Measurements from ENCODE around the gene SGPP2.

SGPP2 gene

DNA sequence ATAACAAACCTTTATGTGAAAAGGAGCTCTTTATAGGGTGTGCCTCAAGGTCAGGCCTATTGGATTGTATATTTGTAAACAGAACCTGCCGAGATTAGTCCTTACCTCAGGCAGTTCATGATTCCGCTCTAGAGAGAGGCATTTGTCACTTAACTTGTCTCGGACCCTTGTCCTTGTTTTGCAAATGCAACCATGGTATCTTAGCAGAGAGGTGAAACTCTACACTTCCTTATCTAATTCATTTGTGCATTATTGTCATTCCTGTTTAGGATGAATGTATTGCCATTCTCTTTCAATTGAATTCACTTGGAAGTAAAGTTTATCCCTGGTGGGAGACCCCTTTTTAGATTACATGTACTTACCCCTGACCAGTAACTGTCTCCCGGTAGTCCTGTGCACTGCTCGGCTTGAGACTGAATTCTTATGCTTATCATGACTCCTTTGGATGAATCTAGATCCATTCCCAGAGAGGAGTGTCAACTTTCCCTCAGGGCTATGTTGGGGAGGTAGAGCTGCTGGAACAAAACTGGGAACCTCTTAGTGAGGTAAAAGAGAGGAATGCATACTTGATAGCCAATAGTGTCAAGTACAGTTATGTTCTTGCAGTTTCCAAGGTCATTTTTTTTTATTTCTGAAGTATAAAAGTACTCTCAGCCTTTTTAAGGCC, 46.6 kb downstream of the SGPP2 start:
- DNase-seq (ENCODE audit: low read depth) = no peak

DNA sequence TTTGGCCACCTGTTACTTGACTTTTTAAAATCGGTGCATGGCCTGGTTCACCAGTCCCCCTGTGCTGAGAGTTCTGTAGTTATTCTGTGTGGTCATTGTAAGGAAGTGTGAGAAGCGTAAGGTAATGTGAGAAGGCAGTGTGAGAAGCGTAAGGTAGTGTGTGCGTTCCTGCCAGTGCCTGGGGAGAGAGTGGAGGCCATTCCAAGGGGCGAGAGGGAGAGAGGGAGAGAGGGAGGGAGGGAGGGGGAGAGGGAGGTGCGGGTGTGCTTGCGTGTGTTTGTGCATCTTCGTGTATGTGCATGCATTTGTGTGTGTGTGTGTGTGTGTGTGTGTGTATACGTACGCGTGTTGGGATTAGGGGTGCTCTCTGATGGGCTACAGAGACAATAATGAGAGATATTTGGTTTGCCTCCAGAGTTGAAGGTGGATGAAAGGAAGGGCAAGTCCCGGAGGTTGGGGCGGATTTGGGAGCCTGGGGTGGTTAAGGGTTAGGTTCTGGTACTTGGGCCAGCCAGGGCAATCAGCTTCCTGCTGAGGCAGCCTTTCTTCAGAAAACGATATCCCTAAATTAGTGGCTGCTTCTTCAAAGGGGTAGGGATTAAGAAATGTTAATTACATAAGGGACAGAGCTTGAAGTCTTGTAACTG, 53.7 kb downstream of the SGPP2 start:
- no peak for DNase-seq (ENCODE audit: low read depth)

DNA sequence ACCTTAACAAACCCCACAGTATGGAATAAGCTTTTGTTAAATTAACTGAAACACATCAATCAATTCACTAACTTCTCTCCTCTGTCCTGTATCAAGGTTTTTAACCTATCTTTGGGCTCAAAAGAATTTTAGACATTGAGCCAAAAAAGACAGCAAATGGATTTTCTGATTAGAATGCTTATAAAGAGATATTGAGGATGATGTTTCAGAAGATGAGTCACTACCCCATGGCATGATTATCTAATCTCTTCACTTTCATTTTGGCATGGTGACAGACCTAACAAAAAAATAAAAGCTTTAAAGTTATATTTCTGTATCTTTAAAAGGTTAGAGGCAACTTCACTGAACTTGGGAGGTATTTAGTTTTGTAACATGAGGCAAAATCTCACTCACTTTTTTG, 55.5 kb downstream of the SGPP2 start:
- no peak for DNase-seq (ENCODE audit: low read depth)

DNA sequence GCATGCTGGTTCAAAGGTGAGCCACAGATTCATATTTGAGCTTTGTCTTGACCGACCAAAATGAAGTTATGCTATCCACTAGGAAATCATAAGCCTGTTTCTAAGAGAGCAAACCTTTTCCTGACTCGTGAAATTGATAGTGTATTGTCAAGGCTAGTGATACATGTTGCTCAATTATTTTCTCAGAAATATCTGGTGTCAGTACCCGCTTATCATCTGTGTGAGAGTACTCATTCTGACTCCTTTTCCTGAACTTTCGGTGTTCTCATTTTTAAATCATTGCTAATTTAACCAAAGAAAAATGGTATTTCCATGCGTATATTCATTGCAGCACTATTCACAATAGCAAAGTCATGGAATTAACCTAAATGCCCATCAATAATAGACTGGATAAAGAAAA, 56.2 kb downstream of the SGPP2 start:
- DNase-seq (ENCODE audit: low read depth) = no peak

DNA sequence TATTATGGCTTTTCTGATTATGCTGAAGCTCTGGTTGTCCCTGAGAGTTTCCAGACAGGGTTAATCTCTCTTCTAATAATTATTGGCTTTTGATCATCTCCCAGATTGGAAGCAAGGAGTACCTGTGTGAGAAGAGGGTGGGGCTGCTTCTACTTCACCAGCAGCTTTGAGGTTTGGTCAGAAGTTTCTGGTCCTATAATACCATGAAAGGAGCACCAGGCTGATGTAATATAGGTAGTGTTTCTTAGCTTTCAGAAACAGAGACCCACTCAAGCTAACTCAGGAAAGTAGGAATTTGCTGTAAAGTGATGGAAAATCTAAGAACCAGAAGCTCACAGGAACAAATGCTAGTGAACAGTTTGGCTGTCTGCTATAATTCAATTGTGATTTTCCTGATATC, 57.6 kb downstream of the SGPP2 start:
- DNase-seq (ENCODE audit: low read depth) = no peak

DNA sequence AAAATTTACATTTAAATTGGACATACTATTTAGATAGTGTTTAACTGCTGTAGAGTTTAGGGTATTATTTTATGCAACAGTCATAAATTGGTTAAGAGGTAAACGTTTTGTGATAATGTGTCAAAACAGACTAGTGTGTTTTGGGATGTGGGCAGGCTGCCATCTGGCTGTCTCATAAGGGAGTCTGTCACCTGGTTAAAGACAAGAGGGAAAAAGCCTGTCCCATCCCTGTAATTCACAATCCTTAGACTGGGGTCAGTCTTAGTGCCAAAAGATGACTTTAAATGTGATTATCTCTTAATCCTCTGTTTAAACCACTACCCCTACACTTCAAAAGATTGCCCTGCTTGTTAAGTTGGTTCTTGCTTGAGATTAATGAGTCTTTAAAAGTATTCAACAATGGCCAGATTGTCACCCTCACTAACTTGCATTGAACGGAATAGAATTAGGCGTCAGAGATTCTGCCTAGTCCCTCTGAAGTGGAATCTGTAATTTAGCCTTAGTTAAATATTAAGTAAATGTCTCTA, 59.2 kb downstream of the SGPP2 start:
- DNase-seq (ENCODE audit: low read depth) = no peak

DNA sequence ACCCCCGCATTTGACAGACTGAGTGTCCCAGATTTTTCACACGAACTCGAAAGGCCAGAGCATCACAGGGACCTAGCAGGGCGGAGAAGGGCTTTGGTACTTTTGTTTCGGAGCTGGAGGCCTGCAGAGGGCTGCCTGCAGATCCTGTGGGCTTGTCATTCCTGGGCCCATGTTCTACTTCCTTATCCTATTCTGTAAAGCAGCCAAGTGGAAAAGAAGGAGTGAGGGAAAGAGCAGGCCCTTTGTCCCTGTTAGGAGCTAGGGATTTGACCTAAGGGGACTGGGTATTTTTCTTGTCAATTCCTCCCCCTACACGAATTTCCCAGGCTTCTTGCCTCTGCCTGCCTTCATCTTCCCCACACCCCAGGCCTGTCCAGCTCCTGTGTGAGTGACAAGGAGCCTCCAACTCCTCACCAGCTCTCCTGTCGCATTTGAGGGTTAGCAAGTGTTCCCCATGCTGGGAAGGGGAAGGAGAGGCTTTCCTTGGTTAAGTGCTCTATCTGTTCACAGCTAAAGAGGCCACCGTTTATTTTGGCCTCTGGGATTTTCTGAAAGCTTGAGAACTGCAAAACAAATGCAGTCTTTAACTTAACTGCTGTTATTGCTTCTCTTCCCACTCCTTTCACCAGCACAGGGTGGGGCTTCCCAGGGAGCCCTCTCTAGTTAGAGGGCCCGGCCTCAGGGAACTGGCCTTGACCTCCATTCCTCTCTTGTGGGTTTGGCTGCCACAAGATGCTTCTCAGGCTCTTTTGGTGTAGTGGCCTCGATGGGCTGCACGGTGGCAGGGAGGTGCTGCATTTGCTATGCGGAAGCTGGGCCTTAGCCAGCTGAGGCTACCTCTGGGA, 61.2 kb downstream of the SGPP2 start:
- no peak for DNase-seq (ENCODE audit: low read depth)

DNA sequence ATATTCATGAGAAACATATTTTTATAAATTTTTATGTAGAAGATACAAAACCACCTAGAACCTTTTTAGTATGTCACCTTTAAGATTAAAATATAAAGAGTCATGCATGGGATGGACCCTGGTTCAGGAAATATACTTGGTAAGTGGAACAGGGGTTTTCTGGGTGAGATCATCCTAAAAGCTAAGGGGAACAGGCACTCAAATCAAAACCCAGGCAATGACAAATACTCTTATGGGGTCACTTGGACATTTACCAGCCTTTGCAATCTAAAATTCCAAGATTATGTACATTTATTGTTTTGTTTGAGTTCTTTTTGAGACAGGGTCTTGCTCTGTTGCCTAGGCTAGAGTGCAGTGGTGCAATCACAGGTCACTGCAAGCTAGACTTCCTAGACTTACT, 65.8 kb downstream of the SGPP2 start:
- DNase-seq (ENCODE audit: low read depth) = no peak

DNA sequence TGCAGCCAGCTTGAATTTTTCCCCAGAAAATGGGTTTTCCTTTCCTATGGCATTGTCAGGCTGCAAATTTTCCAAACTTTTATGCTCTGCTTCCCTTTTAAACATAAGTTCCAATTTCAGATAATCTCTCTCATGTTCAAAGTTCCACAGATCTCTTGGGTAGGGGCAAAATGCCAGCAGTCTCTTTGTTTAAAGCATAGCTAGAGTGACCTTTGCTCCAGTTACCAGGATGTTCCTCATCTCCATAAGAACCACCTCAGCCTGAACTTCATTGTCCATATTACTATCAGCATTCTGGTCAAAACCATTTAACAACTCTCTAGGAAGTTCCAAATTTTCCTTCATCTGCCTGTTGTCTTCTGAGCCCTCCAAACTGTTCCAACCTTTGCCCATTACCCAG, 68.3 kb downstream of the SGPP2 start:
- no peak for DNase-seq (ENCODE audit: low read depth)

DNA sequence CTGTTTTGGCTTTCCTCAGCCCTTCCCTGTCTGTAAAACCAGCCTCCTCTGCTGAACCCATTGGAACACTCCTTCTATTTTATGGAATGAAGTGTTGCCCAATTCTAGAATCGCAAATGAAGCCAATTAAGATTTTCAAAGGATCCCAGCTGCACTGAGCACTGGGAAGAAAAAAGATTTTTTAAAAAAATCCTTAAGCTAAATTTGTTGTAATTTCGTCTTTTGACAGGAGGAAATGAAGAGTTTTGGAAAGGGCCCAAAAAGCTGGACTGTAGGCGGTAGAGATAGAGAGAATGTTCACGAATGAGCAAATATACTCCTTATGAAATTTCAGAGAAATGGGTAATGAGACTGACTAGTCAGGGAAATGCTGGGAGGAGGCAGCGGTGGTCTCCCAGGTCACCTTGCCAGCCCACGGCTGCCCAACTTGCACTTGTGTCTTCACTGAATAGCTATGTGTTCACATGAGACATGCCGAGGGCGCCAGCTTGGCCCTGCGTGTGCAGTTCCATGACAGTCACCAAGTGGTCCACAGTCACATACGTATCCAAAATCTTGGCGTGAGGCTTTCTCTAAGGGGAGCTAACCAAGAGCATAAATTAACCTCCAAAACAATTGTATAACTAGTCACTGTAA, 69.9 kb downstream of the SGPP2 start:
- DNase-seq (ENCODE audit: low read depth) = no peak

DNA sequence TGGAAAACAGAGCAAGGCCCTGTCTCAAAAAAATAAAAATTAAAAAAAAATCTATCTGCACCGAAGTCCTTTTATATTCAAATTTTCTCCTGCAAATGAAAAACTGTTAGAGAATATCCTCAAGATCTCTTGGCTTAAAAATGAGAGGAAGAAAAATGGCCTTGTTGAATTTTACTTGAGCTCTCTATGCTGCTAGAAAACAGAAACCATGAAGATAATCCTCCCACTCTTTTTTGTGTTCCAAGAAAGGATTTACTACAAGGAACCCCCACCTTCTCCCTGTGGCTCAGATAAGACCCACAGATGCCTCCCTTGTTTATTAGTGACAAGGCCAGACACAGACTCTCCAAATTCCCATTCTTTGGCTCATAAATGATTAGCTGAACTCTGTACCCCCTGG, 71.0 kb downstream of the SGPP2 start:
- DNase-seq (ENCODE audit: low read depth) = no peak

DNA sequence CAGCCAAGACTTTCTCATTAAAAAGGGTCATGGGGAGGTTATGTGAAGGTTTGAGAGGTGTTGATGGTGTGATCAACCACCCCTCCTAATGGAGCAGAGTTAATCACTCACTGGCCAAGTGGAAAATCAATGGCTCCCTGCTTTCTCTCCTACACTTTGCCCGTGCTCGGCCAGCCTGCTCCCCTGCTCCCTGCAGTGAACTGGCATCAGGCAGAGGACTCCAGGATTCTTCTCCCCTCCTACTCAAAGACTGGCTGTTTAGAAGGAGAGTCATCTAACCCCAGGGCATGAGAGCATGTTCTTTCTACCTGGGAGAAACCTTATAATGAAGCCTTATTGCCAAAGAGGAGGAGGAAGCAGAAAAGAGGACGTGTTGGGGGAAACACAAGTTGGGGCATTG, 74.9 kb downstream of the SGPP2 start:
- no peak for DNase-seq (ENCODE audit: low read depth)

DNA sequence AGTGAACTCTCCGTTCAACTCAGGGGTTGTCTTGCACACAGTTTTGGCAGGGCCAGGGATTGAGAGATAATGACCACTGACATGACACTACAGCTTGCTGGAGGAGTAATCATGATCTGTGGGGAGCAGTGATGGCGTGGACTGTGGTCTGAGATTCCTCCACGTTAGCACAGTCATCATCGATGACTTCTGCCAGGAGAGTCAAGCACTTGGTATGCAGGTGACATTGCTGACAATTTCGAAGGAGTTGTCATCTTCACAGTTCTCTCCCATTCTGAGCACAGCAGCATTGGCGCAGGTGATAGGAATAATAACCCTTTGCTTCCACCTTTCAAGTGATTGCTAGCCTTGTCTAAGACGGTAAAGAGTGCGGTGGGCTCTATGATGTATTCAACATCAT, 79.8 kb downstream of the SGPP2 start:
- no peak for DNase-seq (ENCODE audit: low read depth)

DNA sequence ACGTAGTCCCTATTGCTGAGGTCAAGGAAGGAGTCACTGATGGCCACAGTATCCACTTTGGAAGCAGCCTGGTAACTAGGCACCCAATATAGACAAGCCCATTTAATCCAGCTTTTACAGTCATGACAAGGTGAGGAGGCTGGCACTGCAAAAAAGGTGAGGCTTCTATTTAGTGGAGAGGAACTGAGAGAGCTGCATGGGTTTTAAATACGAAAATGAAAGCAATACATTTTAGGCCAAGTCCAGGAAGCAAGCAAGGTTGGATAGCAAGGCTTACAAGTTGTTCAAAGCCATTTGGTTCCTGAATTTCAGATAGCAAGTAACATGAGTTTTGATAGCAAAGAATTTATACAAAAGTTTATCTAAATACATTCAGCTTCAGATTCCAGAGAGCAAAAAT, 80.4 kb downstream of the SGPP2 start:
- DNase-seq (ENCODE audit: low read depth) = no peak

DNA sequence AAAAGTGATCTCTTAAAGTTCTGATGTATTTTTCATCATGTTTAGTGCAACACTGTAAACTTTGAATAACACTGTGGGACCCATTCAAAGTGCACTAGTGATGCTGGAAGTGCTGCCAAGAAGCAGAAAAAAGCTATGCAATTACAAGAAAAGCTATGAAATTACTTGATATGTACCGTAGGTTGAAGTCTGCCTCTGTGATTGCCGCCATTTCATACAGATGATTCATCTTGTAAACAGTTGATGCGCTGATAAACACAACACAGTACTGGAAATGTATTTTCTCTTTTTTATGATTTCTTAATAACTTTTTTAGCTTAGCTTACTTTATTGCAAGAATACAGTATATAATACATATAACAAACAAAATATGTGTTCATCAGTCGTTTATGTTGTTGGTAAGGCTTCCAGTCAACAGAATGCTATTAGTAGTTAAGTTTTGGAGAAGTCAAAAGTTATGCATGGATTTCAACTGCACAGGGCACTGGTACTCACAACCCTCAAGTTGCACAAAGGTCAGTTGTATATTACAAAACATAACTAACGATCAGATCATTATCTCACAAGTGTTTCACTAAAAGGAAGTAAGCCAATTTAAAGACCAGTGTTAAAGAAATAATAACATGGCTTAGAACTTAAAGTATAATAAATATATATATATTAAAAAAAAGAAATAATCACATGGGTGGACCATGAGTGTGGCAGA, 82.0 kb downstream of the SGPP2 start:
- DNase-seq (ENCODE audit: low read depth) = no peak

DNA sequence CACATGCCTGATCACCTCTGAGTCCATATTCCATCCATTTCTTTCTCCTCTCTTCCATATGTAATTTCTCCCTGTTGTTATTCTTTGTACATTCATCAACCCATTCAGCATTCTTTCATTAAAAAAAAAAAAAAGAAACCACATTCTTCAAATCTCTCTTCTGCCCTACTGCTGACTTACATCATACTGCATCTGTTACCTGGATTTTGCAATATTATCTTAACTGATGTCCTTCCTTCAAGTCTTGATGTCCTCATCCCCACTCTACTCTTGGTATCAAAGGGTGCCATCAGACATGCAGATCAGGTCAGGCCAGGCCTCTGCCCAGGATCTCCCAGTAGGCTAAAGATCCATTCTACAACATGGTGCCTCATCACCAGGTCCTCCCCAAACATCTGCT, 90.6 kb downstream of the SGPP2 start:
- no peak for DNase-seq (ENCODE audit: low read depth)

DNA sequence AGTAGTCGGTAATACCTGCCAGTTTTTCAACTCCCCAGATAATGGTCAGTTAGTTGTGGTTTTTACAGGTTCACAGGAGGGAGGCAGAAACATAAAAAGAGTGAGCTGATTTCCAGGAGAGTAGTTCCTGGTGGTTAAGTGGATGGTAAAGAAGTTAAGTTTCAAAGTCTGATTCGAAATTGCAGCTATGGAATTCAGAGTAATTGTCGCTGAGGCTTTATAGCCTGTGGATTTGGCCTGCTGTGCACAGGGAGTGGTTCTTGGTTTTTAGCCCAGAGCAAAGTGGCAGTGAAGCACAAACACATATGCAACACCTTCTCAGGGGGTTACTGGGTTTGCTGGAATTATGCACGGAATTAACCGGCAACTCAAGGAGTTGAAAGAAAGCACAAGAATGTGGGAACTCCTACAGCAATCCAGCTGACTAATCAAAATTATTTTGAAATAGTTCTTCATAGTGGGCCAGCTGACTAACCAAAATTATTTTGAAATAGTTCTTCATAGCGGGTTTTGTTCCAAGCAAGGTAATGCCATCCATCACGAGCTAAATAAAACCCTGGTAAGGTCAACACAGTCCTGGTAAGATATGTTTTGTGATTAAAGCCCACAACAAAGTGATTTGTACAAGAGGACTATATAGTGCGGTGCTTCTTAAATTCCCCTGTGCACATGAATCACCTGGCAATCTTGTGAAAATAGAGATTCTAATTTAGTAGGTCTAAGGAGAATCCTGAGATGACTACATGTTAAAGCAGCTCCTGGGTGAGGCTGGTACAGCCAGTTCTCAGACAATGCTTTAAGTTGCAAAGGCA, 94.4 kb downstream of the SGPP2 start:
- DNase-seq (ENCODE audit: low read depth) = no peak

DNA sequence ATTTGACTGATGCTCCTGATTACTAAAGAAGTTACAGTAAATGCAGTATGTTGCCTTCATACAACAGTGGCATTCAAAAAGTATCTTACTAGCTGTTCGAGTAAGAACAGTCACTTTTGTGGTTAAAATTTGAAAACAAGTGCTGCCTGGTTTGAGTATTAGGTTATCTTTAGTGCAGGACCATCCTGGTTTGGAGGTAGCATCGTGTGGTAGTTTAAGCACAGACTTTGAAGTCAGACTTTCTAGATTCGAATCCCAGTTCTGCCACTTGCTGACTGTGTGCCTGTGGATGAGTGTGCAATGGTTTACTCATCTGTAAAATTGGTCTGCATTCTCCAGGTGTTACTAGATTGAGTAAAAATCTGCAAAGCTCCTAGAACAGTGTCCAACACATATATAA, 96.8 kb downstream of the SGPP2 start:
- DNase-seq (ENCODE audit: low read depth) = no peak

DNA sequence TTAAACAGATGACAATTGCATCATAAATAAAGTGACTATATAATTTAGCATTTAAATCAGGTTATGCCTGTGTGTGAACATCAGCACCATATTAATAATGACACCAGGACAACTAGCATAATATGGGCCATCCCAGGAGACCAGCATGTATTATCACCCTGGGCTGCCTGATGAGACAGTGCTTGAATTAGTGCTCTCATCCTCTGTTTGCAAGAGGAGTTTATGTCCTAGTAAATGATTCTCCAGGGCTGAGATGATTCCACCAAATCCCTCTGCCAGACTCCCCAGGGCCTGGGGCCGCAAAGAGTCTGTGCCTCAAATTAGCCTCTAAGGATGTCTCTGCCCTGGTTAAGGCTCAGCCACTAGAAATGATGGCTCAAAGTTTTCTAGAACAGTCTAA, 97.7 kb downstream of the SGPP2 start:
- DNase-seq (ENCODE audit: low read depth) = no peak

DNA sequence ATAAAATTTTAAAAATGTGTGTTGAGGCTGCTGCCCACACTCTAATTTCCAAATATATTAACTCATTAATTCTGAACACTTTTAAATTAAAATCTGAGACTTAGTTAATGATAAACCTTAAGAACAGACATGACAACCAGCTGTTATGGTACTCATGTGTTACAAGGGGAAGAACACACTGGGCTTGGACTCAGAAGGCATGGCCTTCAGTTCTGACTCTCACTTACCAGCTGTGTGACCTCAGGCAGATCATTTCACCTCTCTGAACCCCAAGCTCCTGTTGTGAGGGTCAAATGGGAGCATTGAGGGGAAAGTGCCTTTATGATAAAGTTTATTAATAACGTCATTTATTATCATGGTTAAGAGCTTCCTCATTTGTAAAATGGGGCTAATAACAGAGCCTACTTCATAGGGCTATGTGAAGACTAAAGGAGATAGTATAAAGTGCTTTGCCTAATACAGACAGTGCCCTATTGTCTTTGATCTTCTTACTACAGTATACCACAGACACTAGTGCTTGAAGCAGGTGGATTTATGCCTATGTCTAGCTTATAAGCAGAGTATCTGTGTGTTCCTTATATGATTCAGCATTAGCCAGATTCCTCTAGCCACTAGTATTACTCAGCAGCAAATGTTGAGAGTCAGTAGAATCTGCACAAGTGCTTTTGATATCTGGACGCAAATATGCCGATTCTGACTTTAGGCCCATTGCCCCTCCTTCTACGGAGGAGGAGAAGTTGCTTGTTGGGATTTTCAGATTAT, 99.6 kb downstream of the SGPP2 start:
- DNase-seq (ENCODE audit: low read depth) = no peak
